Measurements from ENCODE around the gene DCC.

DCC gene

GRCh38 chr18:53411511-53411910 lies 1071.5 kb downstream of the DCC start:
- H3K9me3 ChIP-seq (ENCODE audit: control insufficient read depth, low read length), result no peaks in the 10 kb centered on the region
- no peak overlapping the region for H3K4me3 ChIP-seq (ENCODE audit: low read depth, low read length)
- H3K4me1 ChIP-seq, result no peaks in the 10 kb centered on the region
- no peak overlapping the region for H2AFZ ChIP-seq
- no peak for TF ChIP-seq CTCF (IDR thresholded peaks at IDR 0.05)
- H3K4me2 ChIP-seq (ENCODE audit: low read length), result no peak overlapping the region
- H3K27ac ChIP-seq, result no peak overlapping the region
- H3K27me3 ChIP-seq (ENCODE audit: control insufficient read depth, insufficient read depth, low read length), result no peaks in the 10 kb centered on the region
- no peak overlapping the region for H3K9ac ChIP-seq
- no peaks in the 10 kb centered on the region for H3K36me3 ChIP-seq (ENCODE audit: control insufficient read depth, insufficient read depth, low read length)
- no peaks in the 10 kb centered on the region for H3K79me2 ChIP-seq

- TF ChIP-seq CTCF (IDR thresholded peaks at IDR 0.05), result no peak
- Histone ChIP-seq H3K4me2 (ENCODE audit: low read length) (no peak overlapping the region), H3K4me1 (no peaks in the 10 kb centered on the region), H3K79me2 (no peaks in the 10 kb centered on the region), H3K36me3 (ENCODE audit: control insufficient read depth, insufficient read depth, low read length) (no peaks in the 10 kb centered on the region), H3K27me3 (ENCODE audit: control insufficient read depth, insufficient read depth, low read length) (no peaks in the 10 kb centered on the region), H2AFZ (no peak overlapping the region), H3K9ac (no peak overlapping the region), H3K4me3 (ENCODE audit: low read depth, low read length) (no peak overlapping the region), H3K27ac (no peak overlapping the region), H3K9me3 (ENCODE audit: control insufficient read depth, low read length) (no peaks in the 10 kb centered on the region)
Measured at GRCh38 chr18:53417003-53417402, 1077.0 kb downstream of the DCC start.

GRCh38 chr18:53421869-53422268 lies 1081.9 kb downstream of the DCC start:
- Histone ChIP-seq H3K79me2 (no peaks in the 10 kb centered on the region), H3K9me3 (ENCODE audit: control insufficient read depth, low read length) (no peaks in the 10 kb centered on the region), H3K27me3 (ENCODE audit: control insufficient read depth, insufficient read depth, low read length) (no peaks in the 10 kb centered on the region), H3K36me3 (ENCODE audit: control insufficient read depth, insufficient read depth, low read length) (no peaks in the 10 kb centered on the region), H3K4me3 (ENCODE audit: low read depth, low read length) (no peak overlapping the region), H3K4me2 (ENCODE audit: low read length) (no peak overlapping the region), H2AFZ (no peak overlapping the region), H3K27ac (no peak overlapping the region), H3K9ac (no peak overlapping the region), H3K4me1 (no peaks in the 10 kb centered on the region)
- TF ChIP-seq CTCF (IDR thresholded peaks at IDR 0.05), result no peak

- H3K36me3 ChIP-seq (ENCODE audit: control insufficient read depth, insufficient read depth, low read length), result no peaks in the 10 kb centered on the region
- no peak overlapping the region for H3K27ac ChIP-seq
- H3K27me3 ChIP-seq (ENCODE audit: control insufficient read depth, insufficient read depth, low read length), result no peaks in the 10 kb centered on the region
- no peak overlapping the region for H3K4me3 ChIP-seq (ENCODE audit: low read depth, low read length)
- no peaks in the 10 kb centered on the region for H3K4me1 ChIP-seq
- no peaks in the 10 kb centered on the region for H3K79me2 ChIP-seq
- H3K9ac ChIP-seq, result no peak overlapping the region
- H2AFZ ChIP-seq, result no peak overlapping the region
- H3K9me3 ChIP-seq (ENCODE audit: control insufficient read depth, low read length), result no peaks in the 10 kb centered on the region
- no peak for TF ChIP-seq CTCF (IDR thresholded peaks at IDR 0.05)
- H3K4me2 ChIP-seq (ENCODE audit: low read length), result no peak overlapping the region
Measured at GRCh38 chr18:53422896-53423295, 1082.9 kb downstream of the DCC start.

GRCh38 chr18:53426666-53427184 lies 1086.7 kb downstream of the DCC start:
- H3K9me3 ChIP-seq (ENCODE audit: control insufficient read depth, low read length), result no peaks in the 10 kb centered on the region
- H3K27ac ChIP-seq, result no peak overlapping the region
- H2AFZ ChIP-seq, result no peak overlapping the region
- TF ChIP-seq CTCF (IDR thresholded peaks at IDR 0.05), result no peak
- no peaks in the 10 kb centered on the region for H3K27me3 ChIP-seq (ENCODE audit: control insufficient read depth, insufficient read depth, low read length)
- H3K36me3 ChIP-seq (ENCODE audit: control insufficient read depth, insufficient read depth, low read length), result no peaks in the 10 kb centered on the region
- no peak overlapping the region for H3K9ac ChIP-seq
- H3K4me3 ChIP-seq (ENCODE audit: low read depth, low read length), result no peak overlapping the region
- H3K79me2 ChIP-seq, result no peaks in the 10 kb centered on the region
- no peaks in the 10 kb centered on the region for H3K4me1 ChIP-seq
- H3K4me2 ChIP-seq (ENCODE audit: low read length), result no peak overlapping the region
